HG03571 (cell line): ENCODE measurements around the gene SMARCAL1.
"Not testable (repeated sequence)": the region's sequence is repeated elsewhere in the genome, so short reads cannot be mapped to it uniquely, and the experiment has no call there.

Experiments
- ATAC-seq: cut with Tn5 transposase; IDR thresholded peaks from one replicate; pipeline ENCODE4 v1.9.1; 2021; ENCODE audit not compliant: unreplicated experiment

Gene SMARCAL1

GRCh38 chr2:216498379-216499352 lies 86.4 kb downstream of the SMARCAL1 start, which contains the start of gene RPL37A:
Gene RPL37A, plus strand, starts transcription at chr2:216498844. Its CDS starts 31 bp downstream, at chr2:216498875.
- ATAC-seq: peak; percentile 85

GRCh38 chr2:216499641-216500218 lies 87.4 kb downstream of the SMARCAL1 start:
- no peak for ATAC-seq

- ATAC-seq: no peak
Observed at GRCh38 chr2:216500572-216500971, 88.3 kb downstream of the SMARCAL1 start.

DNA sequence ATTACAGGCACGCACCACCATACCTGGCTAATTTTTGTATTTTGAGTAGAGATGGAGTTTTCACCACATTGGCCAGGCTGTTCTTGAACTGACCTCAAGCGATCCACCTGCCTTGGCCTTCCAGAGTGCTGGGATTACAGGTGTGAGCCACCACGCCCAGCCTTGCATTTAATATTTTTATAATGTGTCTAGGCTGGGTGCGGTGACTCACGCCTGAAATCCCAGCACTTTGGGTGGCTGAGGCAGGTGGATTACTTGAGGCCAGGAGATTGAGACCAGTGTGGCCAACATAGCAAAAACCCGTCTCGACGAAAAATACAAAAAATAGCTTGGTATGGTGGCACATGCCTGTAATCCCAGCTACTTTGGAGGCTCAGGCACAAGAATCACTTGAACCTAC lies 89.6 kb downstream of the SMARCAL1 start:
- no peak for ATAC-seq

DNA sequence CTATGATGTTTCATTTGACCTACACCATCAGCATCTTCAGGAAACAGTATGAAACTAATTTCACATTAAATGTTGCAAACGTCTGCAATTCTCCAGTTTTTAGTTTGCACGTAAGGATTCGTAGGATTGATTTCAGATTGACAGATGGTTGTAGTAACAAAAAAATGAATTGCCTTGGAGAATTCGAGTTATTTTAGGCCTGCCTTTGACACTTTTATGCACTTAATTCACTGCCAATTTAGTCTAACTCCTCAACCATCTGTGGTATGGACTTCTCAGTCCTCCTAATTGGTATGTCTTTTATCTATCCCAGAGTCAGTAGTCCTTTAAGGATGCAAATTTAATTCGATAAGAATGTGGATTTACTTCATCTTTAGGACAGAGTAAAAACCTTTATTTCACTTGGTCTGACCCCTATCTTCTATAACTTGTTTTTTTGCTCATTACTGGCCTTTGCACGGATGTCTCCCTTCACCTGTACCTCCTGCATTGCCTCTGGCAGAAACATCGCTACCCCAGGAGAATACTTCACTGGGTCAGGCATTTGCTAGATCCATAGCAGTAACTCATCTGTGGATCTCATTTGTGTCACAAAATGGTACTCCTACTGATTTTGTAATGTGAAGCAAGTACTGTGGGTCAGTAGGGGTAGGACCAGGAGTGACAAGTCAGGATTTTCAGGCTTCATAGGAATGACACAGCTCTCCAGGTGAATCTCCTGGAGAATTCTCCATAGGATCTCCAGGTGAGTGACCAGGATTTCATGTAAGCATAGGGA lies 90.3 kb downstream of the SMARCAL1 start:
- no peak for ATAC-seq

DNA sequence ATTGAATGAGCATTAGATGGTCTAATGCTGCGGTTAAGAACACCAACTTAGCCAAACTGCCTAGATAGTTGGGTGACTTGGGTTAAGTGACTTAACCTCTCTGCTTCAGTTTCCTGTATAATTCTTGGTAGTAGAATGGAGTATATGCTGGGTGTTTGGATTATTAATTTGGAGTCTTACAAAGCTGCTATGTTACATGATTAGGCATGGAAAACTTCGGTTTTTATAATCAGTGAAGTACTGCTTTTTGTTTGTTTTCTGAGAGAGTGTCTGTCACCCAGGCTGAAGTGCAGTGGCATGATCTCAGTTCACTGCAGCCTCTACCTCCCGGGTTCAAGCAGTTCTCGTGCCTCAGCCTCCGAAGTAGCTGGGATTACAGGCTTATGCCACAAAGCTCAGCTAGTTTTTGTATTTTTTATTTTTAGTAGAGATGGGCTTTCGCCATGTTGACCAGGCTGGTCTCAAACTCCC lies 90.9 kb downstream of the SMARCAL1 start:
- no peak for ATAC-seq

DNA sequence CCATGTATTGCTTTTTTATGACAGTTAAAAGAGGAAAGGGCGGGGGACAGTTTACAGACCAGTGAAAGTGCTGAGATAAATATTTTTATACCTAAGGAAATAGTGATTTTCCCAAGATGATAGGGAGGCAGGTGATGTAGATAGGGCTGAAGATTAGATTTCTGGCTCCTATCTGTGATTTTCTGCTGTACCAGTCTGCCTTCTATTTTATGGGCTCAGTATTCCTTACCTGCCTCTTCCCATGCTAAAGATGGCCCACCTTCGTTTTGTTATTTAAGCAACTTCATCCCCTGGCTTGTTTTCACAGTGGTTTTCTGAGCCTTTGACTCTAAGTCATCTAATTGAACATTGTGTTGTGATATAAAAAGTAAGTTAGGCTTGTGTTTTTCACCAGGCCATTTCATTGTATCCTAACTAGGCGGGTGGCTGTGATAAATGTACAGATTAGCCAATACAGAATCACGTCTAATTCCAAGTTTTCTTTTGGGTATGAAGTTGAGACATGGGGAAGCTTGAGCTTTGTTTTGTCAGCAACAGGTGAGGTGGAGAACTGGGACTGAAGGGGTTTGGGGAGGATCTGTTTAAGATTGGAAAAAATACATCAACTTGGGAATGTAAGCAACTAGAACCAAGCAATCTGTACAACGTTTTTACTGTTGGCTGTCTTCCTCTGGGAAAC lies 91.6 kb downstream of the SMARCAL1 start:
- no peak for ATAC-seq

DNA sequence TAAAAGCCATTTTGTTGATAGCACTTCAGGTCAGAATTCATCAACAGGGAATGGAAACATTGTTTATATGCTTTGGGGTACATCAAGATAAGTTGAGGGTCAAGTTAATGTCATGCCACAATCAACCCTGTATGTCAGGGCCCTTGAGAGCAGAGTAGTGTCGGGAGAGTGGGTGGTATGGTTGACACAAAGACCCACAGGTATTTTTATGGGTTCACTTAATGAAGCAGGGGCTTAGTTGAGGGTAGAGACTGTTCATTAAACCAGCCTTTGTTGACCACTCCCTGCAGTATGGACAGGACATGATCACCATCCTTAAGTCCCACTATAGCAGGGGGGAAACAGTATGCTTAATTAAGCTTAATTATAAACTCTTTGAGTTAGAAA lies 92.1 kb downstream of the SMARCAL1 start:
- no peak for ATAC-seq

DNA sequence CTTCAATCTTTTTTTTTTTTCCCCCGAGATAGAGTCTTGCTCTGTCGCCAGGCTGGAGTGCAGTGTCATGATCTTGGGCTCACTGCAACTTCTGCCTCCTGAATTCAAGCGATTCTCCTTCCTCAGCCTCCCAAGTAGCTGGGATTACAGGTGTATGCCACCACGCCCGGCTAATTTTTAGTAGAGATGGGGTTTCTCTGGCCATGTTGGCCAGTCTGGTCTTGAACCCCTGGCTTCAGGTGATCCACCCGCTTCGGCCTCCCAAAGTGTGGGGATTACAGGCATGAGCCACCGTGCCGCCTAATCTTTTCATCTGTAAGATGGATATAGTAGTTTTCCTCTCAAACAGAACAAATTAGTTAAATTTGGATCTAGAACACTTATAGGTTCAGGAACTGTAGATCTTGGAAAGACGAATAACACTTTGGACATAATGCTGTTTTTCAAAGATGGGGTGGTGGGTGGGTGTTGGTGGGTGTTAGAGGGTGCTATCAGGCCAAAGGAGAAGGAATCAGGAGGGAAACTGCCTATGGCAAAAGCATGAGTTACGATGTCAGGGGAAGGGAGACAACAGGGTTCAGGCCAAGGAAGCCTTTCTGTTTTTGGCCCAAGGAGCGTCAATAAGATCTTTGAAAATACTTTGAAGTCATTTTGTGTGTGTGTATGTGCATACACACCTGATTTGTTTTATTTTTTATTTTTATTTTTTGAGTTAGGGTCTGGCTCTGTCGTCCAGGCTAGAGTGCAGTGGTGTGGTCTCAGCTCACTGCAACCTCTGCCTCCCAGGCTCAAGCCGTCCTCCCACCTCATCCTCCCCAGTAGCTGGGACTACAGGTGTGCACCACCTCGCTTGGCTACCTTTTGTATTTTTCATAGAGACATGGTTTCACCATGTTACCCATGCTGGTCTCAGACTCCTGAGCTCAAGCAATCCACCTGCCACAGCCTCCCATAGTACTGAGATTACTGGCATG lies 93.1 kb downstream of the SMARCAL1 start:
- no peak for ATAC-seq

DNA sequence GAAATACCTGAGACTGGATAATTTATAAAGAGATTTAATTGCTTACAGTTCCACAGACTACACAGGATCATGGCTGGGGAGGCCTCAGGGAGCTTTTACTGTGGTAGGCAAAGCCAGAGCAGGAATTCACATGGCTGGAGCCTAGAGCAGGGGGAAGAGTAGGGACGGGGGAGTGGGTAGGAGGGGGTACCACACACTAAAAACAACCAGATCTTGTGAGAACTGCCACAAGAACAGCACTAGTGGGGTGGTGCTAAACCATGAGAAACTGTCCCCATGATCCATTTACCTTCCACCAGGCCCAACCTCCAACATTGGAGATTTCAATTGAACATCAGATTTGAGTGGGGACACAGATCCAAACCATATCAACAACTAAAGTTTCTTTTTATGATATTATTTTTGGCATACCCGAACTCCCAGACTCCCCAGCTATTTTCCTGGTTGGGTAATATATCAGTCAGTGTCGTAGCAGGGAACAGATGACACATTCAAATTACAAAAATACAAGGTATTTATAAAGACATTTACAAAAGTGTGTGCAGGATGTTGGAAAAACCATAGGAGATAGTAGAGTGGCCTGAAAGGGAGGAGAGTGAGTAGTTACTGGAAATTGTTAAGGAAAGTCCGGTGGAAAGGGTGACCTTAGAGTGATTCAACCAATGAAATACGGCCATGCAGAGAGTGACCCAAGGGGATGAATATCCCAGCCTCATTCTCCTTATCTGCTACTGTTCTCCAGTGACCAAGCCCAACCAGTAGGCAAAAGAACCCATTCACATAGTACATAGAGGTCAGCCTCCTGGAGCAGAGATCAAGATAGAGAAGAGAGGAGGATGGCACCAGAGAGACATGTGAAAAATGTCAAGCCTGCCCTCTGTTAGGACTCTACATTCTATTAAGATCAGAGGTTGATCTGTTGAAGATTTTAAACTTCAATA lies 95.2 kb downstream of the SMARCAL1 start:
- ATAC-seq: no peak

DNA sequence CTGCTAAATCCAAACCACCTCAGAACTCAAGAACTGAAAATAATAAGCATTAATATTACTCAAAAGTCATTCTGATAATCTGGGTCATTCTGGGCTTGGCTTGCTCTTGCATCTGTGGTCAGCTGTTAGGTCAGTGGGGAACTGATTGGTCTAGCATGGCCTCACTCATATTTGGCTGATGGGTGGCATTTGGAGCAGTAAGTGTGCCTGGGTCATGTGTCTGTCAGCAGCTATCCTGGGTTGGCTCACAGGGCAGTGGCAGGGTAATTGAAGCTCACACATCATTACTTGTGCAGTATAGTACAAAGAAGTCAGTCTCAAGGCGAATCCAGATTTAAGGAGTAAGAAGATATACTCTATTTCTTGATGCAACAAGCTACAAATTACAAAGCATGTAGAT lies 95.9 kb downstream of the SMARCAL1 start:
- ATAC-seq: no peak

DNA sequence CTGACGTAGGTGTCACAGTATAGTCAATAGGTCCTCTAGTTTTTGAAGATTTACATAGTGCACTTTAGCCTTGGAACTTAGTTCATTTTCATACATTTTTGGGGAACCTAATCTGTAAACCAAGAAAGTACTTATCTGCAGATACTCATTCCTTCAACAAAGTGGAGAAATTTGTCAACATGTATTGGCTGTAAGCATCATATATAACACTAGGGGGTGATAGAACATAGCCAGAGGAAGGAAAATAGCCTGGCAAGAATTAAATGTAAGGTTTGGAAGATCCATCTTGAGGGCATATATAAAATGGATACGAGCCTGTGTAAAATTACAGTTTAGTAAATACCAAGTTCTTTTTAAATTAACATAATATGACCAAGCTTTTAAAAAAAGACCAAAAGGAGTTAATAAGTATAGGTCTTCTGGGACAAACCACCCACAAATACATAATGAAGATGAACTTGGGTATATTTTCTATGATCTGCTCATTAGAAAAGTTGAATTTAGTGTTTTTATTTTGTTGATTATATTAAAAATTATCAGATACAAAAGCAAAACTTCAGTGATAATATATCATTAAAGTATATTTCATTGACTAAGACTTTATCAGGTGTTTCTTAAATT lies 104.6 kb downstream of the SMARCAL1 start:
- ATAC-seq: no peak

- no peak for ATAC-seq
Observed at GRCh38 chr2:216517447-216518225, 105.4 kb downstream of the SMARCAL1 start.

GRCh38 chr2:216518566-216519119 lies 106.4 kb downstream of the SMARCAL1 start:
- not testable (repeated sequence) for ATAC-seq

DNA sequence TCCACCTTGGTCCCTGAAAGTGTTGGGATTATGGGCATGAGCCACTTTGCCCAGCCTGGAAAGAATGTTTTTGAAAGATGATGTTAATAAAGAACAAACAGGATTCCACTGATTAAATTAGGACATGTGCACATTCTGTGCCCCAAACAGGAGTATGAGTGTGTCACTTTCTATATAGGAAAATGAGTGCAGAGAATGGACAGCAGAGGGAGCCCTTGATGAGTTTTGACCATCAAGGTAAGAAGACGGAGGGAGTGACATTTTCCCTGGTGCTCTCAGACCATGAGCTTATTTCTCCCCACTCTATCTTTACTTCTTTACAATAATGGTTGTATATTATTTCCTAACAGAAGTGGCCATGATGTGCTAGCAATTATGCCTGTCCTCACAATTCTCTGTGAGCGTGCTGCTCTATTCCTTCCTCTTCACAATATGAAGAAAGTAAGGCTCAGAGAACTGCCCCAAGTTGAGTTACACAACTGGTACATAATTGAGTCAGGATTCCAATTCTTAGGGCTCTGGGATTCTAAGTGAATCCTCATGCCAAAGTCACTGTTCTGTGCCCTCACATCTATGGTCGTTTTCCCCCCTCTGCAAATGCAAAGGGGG lies 107.0 kb downstream of the SMARCAL1 start:
- peak; percentile 61 for ATAC-seq

DNA sequence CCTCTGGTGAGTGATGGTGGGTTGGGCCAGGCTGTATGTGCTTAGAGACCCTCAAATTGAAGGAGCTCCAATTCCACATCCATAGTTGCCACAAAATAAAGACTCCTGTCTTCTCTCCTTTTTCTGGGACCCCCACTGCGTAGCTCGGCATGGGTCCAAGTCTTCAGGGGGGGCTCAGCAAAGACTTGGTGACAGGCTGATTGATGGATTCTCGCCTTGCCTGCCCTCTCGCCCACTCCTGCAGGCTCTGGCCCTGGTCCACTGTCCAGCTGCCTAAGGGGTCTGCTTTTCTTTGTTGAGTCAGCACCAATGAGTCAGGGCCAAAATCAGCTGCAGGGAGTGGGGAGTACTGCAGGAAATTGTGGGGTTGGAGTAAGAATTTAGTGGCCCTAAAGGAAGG lies 107.8 kb downstream of the SMARCAL1 start:
- ATAC-seq: no peak
